Upper lobe of left lung (tissue), 4 donors: ENCODE measurements around the gene RELB.

Source experiments
- CTCF ChIP-seq, 6 experiments: fragments of 450-650 bp in 4 of 6; fragments of 200-600 bp in 2 of 6; sonication (generic) in 2 of 6; IDR thresholded peaks; one replicate each; pipeline ENCODE4 v1.5.1; 2016 to 2019; ENCODE audit warnings: antibody characterized with exemption in 6 of 6
- EP300 ChIP-seq, 4 donors: sonication (generic); formaldehyde crosslinking; IDR thresholded peaks; one replicate each; pipeline ENCODE4 v1.5.1; 2017; ENCODE audit warnings: antibody characterized with exemption in 4 of 4, control low read depth in 2 of 4
- POLR2A ChIP-seq, 4 donors: fragments of 450-650 bp; IDR thresholded peaks; one replicate each; pipeline ENCODE4 v1.5.1; 2016 to 2017; ENCODE audit warnings: antibody characterized with exemption in 4 of 4, mild to moderate bottlenecking in 2 of 4
- POLR2AphosphoS5 ChIP-seq, 2 donors: sonication (generic); formaldehyde crosslinking; IDR thresholded peaks; one replicate each; pipeline ENCODE4 v1.5.1; 2017; ENCODE audit warnings: antibody characterized with exemption in 2 of 2

DNA sequence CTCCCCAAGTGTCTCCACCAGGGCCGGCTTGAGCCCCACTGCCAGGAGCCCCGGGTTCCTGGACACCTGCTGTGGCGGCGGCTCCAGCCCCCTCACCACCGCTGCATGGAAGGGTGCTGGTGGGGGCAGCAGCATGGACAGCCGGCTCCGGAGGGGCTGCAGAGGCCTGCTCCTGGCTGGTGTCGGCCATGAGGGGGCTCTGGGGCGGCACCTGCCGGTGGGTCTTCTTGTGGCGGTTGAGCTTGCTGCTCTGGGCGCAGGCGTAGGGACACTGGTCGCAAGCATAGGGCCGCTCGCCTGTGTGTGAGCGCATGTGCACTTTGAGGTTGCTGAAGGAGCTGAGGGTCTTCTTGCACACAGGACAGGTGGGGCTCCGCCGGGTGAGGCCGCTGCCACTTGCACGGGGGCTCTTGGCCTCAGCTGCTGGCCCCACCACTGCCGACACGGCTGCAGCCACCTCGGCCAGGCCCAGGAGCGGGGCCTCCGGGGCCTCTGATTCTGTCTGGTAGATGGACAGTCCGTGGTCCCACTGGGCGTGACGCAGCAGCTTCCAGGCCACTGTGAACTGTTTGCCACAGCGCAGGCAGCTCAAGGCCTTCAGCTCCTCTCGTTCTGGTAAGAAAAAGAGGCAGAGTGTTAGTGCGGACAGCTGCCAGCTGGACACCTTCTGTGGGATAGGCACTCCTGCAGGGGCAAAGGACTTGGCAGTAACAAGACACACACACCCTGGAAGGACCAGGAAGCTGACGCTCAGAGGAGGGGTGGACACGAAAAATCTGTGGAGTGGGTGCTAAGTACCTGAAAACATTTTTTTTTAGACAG lies 70.9 kb downstream of the RELB start:
- TF ChIP-seq EP300 (IDR thresholded peaks at IDR 0.05) (no peak), CTCF (IDR thresholded peaks at IDR 0.05) (no peak), POLR2A (IDR thresholded peaks at IDR 0.05) (no peak), POLR2AphosphoS5 (IDR thresholded peaks at IDR 0.05) (no peak)
